ENCODE measurements around the gene NCAM1.

DNA sequence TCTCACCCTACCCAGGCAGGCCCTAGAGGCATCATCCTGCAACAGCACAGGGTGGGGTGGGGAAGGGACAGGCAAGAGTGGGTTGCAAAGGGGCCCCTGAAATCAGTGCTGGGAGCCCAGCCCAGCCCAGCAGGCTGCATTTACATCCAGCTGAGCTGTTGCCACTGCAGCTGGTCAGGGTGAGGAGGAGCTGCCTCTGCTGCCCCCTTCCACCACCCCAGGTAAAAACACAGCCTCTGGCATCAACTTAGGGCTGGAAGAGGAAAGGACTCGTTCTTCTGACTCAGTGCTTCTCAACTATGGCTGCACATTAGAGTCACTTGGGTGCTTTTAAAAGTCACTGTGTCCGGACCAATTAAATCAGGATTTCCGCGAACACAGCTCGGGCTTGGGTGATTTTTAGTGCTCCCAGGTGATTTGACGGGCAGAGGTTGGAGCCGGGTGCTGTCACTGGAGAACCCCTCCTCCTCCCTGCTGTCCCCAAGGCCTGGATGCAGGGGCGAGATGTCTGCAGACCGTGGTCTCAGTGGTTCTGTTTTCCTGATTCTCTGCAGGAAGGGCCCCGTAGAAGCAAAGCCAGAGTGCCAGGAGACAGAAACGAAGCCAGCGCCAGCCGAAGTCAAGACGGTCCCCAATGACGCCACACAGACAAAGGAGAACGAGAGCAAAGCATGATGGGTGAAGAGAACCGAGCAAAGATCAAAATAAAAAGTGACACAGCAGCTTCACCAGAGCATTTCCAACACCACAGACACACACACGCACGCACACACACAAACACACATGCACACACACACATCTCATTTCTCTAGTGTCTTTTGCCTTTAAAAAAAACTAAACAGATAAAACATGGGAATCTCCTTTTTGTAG lies 313.7 kb downstream of the NCAM1 start:
- TF ChIP-seq, protein P1, sequence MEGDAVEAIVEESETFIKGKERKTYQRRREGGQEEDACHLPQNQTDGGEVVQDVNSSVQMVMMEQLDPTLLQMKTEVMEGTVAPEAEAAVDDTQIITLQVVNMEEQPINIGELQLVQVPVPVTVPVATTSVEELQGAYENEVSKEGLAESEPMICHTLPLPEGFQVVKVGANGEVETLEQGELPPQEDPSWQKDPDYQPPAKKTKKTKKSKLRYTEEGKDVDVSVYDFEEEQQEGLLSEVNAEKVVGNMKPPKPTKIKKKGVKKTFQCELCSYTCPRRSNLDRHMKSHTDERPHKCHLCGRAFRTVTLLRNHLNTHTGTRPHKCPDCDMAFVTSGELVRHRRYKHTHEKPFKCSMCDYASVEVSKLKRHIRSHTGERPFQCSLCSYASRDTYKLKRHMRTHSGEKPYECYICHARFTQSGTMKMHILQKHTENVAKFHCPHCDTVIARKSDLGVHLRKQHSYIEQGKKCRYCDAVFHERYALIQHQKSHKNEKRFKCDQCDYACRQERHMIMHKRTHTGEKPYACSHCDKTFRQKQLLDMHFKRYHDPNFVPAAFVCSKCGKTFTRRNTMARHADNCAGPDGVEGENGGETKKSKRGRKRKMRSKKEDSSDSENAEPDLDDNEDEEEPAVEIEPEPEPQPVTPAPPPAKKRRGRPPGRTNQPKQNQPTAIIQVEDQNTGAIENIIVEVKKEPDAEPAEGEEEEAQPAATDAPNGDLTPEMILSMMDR (IDR thresholded peaks at IDR 0.05): no peak
- no peak for TF ChIP-seq POLR2A (IDR thresholded peaks at IDR 0.05)

Data from Peyer's patch (tissue), 4 donors.